DMS53 treated with DMSO at 0.1 percent for 48 hours (cell line): ENCODE results near the gene UCN3.

ENCODE experiments used
- DNase-seq: peaks from one replicate; lab custom pipeline; 2025; ENCODE audit not compliant: unreplicated experiment; lab: John Stamatoyannopoulos, UW

The UCN3 gene, protein sequence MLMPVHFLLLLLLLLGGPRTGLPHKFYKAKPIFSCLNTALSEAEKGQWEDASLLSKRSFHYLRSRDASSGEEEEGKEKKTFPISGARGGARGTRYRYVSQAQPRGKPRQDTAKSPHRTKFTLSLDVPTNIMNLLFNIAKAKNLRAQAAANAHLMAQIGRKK

DNA sequence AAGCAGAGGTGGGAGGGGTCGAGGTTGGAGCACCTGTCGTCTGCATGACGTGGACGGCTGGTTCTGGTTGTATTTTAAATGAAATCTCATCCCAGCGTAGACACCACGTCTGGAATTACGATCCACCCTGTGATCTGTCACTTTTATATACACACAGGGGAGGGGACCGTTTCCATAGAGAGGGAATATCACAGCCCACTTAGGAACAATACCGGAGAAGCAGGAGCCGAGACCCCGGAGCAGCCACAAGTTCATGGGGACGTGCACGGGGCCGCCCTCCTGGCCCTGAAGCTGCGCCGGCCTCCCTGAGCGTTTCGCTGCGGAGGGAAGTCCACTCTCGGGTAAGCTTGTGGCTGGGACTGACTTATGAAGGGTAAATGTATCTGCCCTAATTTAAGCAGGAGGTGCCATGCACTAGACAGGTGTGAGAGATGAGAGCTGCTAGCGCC is at the start of gene UCN3:
Gene UCN3 (plus strand): TSS at position 77 of the 449 bp plus-strand sequence. CDS start 8,755 bp downstream, outside the sequence.
- DNase-seq, result no peak

DNA sequence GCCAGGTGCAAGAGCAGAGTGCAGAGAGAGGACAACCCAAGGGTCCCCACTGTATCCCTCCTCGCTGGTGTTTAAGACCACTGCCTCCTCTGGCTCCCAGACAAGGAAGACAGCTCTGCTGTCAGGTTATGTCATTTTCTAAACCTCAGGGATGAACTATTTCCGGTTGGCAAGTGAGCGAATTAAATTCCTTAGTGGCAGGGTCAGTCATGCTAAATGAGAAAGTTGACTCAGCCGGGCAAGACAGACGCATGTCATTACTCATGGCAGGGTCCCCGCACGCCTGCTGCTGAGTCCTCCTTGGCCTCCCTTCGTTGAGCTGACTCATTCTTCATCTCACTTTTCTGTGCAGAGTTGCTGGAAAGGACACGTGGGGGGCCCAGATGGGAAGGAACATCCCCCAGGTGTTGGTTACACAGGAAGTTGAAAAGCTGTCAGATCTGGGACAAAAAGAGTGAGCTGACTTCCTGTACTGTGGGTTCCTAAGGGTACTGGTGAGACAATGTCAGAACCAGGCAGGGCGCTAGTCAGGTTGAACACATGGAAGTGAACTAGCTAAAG is 47.1 kb upstream of the UCN3 start:
- no peak for DNase-seq

DNA sequence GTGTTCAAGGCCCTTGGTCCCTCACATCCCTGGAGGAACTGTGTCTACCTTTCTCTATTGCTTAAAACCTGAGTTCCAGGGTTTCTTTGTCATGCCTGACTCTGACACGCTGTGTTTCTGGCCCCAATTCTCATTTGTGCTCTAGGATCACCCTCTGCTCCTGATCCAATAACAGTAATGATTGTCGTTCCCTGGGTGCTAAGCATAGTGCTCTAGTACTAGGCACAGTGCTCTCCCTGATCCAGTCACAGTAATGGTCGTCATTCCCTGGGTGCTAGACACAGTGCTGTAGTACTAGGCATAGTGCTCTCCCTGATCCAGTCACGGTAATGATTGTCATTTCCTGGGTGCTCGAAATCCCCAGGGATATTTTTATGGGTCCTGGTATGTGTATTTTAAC is 46.6 kb upstream of the UCN3 start:
- no peak for DNase-seq

DNA sequence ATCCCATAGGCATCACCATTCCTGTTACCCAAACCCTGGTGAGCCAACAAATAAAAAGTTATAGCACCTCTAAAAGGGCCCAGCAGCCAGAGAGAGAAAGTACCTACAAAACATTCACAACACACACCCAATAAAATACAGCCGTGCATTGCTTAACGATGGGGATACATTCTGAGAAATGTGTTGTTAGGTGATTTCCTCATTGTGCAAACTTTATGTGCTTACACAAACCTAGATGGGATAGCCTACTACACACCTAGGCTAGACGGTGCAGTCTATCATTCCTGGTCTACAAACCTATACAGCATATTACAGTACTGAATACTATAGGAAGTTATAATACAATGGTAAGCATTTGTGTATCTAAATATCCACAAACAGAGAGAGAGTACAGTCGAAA is 44.9 kb upstream of the UCN3 start:
- no peak for DNase-seq

DNA sequence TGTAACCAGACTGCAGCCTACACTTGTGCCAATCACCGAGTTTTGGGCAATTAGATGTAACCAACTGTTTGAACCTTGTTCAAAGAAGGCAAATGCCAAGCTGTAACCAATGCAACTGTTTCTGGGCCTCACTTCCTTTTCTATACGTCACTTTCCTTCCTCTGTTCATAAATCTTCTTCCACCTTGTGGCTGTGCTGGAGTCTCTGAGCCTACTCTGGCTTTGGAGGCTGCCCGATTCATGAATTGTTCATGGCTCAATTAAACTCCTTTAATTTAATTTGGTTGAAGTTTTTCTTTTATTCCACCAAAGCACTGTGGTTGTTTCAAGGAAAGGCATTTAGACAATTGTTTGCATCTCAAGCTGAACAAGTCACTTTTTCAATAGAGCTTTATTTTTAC is 43.5 kb upstream of the UCN3 start:
- no peak for DNase-seq

DNA sequence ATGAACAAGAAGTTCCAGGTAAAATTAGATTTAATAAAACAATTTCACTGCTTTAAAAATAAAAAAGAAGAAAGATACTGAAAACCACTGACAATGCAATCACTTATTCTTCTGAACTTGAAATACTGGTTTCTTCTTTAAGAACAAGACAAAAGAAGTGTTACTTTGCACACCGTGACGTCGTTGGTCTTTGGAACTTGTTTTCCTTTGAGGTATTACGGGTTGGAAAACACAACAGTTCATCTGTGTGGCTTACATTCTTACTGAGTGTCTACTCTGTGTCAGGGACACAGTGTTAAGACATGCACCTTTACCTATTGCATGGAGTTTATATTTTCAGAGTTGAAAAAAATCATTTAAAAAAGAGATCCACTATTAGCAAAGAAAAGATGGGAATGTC is 41.3 kb upstream of the UCN3 start:
- no peak for DNase-seq

DNA sequence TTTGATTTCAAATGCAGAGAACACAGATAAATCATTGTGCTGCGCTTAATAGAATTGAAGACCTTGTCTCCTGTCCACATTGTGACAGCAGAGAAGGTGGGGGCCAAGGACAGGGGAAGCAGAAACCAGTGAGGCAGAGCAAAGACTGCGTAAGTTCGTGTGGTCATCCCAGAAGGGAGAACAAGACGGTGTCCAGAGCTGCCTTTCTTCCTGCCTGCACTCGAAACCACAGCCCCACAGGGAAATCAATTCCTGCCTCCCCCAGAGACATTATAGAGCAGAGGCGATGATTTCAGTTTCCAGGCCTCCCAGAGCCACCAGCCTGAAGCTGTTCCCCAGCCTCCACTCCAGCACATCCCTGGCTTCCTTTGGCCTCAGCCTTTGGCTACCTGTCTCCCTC is 39.7 kb upstream of the UCN3 start:
- DNase-seq, result no peak

DNA sequence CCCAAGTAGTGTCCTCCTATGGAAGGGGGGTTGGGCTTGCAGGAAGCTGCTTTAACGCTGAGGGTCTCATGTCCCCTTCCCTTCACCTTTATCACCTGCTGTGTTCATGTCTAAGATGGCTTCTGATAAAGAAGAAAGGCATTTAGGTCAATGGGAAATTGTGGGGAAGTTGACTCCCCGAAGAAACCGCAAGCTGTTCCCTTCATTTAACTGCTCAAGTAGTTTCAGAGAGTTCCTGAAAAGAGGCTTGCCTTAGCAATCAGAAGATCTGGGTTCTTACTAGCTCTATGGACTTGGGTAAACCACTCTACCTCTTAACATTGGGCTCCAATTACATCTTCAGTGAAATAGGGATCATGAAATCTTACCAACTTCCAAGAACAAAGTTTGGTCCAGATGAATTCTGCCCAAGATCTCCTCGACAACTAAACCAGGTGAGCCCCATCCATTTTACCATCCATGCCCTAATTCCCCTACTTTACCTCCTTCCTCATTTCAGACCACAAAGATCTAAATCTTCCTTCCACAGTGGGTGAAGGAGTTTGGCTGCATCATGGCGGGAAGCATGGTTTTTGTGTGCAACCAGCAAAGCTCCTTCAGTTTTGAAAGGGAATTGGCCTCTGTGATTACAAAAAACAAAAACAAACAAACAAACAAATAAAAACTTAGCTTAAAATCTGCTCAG is 30.4 kb upstream of the UCN3 start:
- DNase-seq, result no peak

DNA sequence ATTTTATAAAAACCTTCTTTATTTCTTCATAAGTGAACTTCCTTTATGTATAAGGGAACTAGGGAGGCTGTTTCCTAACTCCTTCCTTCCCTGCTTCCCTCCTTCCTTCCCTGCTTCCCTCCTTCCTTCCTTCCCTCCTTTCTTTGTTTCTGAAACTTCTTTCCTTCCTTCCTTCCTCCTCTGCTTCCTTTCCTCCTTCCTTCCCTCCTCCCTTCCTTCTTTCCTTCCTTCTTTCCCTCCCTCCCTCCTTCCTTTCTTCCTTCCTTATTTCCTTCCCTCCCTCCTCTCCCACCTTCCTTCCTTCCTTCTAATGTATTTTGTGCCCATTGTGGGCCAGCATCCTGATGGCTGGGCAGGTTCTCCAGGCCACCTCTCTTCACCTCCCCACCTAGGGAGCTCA is 26.8 kb upstream of the UCN3 start:
- DNase-seq, result no peak

DNA sequence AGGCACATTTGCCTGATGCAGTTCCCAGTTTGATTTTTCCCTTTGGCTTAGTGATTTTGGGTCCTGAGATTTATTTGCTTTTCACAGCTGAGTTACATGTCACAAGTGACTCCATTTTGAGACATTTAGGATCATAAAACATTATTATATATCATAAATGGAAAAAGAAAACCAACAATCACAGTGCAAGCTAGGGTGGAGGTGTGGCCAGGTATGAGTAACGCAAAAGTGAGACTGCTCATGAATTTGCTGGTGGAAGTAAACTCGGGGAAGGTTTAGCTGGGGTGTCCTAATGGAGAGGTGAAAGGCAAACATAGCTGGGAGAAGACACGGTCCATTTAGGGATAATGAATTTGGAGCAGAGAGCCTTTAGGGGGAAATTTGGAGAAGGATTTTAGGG is 21.7 kb upstream of the UCN3 start:
- no peak for DNase-seq

DNA sequence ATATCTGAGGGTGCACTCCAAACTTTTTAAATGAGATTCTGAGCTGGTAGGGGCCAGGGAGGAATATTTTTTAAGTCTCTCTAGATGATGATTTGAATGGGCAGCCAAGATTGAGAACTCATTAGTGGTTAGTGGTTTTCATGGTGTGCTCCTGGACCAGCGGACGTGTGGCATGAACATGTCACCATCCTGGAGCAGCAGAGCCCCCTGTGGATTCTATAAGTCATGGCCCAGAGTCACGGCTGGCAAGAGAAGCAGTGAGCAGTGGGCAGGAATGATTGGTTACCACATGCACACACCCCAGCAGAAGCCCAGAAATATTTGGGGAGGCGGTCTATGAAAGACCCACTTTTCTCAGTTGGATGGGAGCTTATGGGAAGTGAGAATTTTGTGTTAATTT is 21.2 kb upstream of the UCN3 start:
- DNase-seq, result no peak

DNA sequence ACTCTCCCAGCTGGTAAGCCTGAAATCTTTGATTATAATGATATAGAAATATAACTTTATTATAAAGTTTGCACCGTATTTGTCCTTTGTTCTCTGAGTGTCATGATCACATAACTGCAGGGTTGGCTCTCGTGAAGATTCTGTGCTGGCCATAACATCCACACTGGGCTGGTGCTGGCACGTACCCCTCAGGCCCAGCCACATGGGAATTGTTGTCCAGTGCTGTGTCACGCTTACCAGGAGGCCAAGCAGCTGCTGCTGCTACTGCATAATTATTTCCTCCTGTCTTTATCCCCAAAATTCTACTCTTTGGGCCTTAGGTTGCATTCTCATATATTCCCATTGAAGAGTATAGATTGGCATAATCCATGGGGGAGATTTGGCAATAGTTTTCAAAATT is 20.8 kb upstream of the UCN3 start:
- DNase-seq, result no peak

DNA sequence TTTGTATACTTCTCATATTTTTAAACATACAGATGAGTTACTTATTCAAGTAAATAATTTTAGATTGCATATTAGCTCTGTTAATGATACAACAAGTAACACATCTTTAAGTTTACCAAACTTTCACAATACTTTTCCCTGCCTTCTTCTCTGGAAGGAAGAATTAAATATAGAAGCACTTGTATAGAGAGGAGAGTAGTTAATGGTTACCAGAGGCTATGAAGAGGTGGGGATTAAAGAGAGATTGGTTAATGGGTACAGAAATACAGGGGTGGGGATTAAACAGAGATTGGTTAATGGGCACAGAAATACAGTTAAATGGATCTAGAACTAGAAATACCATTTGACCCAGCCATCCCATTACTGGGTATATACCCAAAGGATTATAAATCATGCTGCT is 20.0 kb upstream of the UCN3 start:
- DNase-seq, result no peak

DNA sequence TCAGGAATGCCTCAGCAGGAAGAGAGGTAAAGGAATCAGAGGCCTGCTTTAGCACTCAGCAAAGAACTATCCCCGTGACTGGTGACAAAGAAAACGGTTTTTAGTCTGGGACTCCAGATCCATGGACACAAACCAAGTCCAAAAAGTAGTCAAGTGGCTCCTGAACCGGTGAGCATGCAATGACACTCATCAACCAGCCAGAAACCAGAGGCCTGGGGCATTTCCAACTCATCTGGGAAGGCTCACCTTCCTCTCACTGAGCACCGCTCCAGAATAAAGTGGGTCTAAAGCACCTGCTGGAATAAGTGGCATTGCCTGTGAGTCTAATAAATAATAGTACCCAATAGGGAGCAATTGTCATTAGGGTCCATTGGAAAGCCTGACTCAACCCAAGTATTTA is 17.9 kb upstream of the UCN3 start:
- DNase-seq, result no peak

DNA sequence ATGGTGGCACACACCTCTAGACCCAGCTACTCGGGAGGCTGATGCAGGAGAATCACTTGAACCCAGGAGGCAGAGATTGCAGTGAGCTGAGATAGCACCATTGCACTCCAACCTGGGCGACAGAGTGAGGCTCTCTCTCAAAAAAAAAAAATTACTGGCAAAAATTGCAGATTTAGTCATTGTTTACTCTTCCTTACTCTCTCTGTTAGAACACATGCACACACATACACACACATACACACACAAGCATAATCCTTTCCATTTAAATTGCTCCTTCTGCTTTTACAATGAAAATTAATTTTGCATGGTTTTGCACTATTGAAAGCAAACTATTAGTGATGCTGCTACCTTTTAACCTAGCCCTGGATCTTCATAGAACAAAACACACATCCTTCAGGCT is 15.4 kb upstream of the UCN3 start:
- DNase-seq, result no peak

DNA sequence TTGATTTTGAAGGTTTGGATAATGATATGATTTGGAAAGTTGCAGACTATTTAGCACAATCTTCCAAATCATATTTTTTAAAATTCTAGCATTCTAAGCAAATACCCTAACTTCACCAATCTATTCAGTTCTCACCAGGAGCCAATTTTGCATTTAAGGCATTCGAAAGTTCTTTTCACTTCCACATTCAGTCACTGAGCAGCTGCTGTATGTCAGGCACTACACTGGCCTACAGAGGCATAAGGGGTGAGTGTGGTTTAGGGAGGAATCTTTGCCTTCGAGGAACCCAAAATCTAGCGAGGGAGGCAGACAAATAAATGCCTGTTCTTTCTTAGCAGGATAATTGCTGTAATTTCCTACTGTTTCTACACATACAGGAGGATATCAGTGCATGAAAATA is 10.7 kb upstream of the UCN3 start:
- DNase-seq, result no peak

DNA sequence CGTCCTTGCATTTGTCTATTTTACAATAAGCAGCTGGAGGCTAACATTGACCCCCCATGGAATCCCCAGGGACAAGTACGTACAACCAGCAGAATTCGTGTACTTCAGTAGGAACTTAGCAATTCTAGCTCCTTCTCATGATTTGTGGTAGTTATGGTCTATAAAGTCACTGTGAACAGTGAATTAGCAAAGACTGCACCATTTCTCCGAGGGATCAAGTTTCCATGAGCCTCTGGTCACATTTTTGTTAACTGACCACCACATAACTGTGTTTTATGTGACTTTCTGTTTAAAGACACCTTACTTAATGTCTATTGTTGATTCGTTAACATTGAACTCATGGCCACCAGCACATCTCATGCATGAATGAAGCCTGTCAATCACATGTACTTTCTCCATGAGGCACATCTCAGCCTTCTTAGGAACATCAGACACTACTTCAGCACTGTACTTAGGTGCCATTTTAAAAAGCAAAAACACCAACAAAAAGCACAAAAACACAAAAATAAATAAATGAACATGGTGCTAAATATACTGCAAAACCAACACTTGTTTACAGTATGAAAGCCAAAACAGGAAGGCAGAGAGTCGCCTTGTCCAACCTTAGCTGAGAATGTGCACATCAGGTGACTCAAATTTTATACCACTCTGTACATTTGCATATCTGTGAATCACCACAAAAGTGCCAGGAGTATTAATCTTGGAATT is 9.0 kb upstream of the UCN3 start:
- DNase-seq, result no peak

DNA sequence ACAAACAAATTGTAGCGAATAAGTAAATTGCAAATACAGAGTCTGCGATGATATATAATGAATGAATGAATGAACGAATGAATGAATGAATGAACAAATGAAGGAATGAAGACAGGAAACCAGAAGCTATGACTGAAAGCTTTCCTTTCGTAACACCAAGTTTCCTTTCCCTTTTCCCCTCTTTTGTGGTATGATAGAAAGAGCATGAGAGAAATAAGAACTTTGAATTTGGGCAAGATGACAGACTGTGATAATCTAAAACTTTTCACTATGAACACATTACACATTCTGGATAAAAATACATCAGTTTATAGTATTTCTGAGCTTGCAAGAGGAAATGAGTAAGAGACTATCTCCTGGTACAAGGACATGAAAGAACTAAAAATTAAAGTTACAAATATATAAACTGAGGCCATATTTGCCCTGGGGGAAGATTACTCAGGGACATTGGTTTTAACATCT is 8.4 kb upstream of the UCN3 start:
- no peak for DNase-seq

DNA sequence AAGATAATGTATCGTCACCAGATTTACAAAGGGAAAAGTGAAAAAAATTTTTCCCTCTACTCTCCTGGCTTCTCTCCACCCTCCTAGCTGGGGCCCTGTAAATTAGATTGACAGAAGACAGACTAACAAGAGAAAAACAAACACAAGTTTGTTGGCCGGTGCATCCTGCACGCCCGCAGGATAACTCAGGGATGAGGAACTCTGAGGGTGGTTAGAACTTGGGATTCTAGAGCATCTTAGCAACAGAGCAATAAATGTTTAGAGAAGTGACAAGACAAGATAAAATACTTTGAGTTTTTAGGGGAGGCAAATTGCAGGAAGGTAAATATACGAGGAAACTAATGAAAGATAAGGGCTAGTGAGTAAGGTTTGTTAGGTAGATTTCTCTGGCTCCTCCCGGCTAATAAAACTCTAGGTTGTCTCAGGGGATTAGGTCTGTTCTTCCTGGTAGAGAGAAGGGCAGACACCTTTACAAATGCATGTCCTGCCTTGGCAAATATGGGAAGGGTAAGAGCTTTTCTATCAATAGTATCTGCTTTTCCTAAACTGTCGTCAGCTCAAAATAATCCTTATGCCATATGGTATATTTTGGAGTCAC is 4.3 kb upstream of the UCN3 start:
- DNase-seq, result no peak

DNA sequence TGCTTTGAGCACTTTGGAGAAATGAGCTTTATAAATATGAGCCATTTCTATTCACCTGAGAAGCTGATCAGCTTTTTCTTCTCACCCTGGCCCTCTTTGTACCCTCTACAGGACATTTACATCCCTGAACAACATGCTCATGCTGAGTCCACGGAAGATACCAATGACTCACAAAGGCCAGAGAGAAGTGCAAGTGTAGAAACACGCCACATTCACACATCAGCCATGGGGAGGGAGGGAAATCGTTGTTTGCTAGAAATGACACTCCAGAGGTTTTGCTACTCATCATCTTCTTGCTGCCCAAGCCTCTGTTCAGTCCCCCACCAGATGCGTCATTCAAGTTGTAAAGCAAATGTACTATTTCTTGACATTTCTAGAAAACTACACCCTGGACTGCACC is 2.8 kb upstream of the UCN3 start:
- no peak for DNase-seq

DNA sequence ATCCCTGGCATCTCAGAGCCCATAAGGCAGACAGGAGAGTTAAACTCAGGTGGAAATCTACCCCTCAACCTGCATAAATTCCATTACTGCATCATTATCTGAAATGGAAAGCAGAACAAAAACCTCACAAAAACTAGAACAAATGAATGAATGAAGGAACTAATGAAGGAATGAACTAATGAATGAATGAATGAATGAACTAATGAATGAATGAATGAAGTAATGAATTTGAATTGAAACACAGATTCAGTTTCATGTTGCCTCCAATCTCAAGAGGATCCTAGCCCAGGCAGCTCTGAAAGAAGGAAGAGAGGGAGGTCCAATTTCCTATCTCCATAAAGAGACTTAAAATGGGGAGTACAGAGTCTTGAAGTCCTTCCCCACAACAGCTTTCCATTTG is 1.9 kb upstream of the UCN3 start:
- DNase-seq, result no peak

DNA sequence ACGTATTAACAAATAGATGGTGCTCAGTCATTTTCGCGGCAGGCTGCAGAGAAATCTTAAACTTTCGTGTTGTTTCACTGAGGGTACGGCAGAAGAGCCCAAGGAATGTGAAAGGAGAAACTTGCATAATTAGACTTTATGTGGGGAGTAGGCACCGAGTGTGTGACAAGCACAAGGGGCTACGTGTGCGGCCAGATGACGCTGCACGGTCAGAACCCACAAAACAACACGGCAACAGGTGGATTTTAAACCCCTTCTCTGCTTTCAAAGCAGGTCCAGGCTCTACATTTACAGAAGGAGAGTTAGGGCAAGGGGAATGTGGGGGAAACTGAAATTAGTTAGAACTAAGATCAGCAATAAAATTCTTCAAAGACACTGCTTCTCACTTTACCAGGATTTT is 392 bp upstream of the UCN3 start:
- DNase-seq, result no peak
